HEK293 (cell line): Measurements from ENCODE around the gene PIGZ.

Experiments
- CTCF ChIA-PET: fragments of 350-600 bp; formaldehyde crosslinking; extraction: SDS; loops from one replicate; lab custom pipeline; 2021; ENCODE audit warnings: antibody characterized with exemption; lab: Yijun Ruan, JAX
- POLR2A ChIA-PET: fragments of 300-600 bp; formaldehyde crosslinking; extraction: SDS; loops from one replicate; lab custom pipeline; 2020; ENCODE audit warnings: antibody characterized with exemption, inconsistent platforms; lab: Yijun Ruan, JAX
- H3K27ac ChIP-seq: fragments of 200-500 bp; sonication (Bioruptor generic); 2 replicates; pipeline ENCODE4 v1.5.1; 2014; ENCODE audit warnings: low read depth, low read length, control low read depth, inconsistent platforms; ENCODE audit errors: extremely low read depth
- H3K36me3 ChIP-seq, 2 experiments: fragments of 200-500 bp in 1 of 2; sonication (Bioruptor generic) in 1 of 2; 1 replicate in 1 of 2; 2 replicates in 1 of 2; pipeline ENCODE4 v1.5.1; 2014 to 2017; ENCODE audit warnings: inconsistent platforms in 2 of 2, low read length in 2 of 2; ENCODE audit not compliant: control insufficient read depth in 2 of 2, insufficient read depth in 1 of 2
- H3K4me1 ChIP-seq: fragments of 200-500 bp; sonication (Bioruptor generic); 2 replicates; pipeline ENCODE4 v1.5.1; 2014; ENCODE audit warnings: mild to moderate bottlenecking, low read length, inconsistent platforms; ENCODE audit not compliant: control insufficient read depth, insufficient read depth
- H3K4me3 ChIP-seq: 2 replicates; pipeline ENCODE4 v1.5.1; 2011; ENCODE audit warnings: low read depth, mild to moderate bottlenecking, control low read depth, low read length, moderate library complexity
- H3K9me3 ChIP-seq: fragments of 200-500 bp; sonication (Bioruptor generic); 2 replicates; pipeline ENCODE4 v1.5.1; 2014; ENCODE audit warnings: low read depth, low read length, inconsistent platforms; ENCODE audit not compliant: control insufficient read depth, insufficient read depth
- MZF1 ChIP-seq: fragments of 450-650 bp; formaldehyde crosslinking; IDR thresholded peaks from 2 replicates; pipeline ENCODE4 v1.5.1; 2017; ENCODE audit warnings: missing biosample characterization, missing genetic modification characterization, borderline replicate concordance
- SETDB1 ChIP-seq: IDR thresholded peaks from one replicate; pipeline ENCODE4 v1.6.1; 2017; ENCODE audit warnings: mild to moderate bottlenecking, low read length, moderate library complexity, mixed read lengths; ENCODE audit not compliant: insufficient read length
- SP7 ChIP-seq: fragments of 450-650 bp; formaldehyde crosslinking; IDR thresholded peaks from 2 replicates; pipeline ENCODE4 v1.5.1; 2016; ENCODE audit warnings: missing biosample characterization, missing genetic modification characterization
- ZBTB1 ChIP-seq: fragments of 450-650 bp; formaldehyde crosslinking; IDR thresholded peaks from 2 replicates; pipeline ENCODE4 v1.5.1; 2016; ENCODE audit warnings: missing biosample characterization, missing genetic modification characterization
- ZEB2 ChIP-seq: fragments of 450-650 bp; formaldehyde crosslinking; IDR thresholded peaks from 2 replicates; pipeline ENCODE4 v1.5.1; 2016; ENCODE audit warnings: missing biosample characterization, missing genetic modification characterization
- ZFP69B ChIP-seq: fragments of 450-650 bp; formaldehyde crosslinking; IDR thresholded peaks from 2 replicates; pipeline ENCODE4 v1.5.1; 2016; ENCODE audit warnings: missing biosample characterization, missing genetic modification characterization
- ZNF184 ChIP-seq: fragments of 450-650 bp; IDR thresholded peaks from 2 replicates; pipeline ENCODE4 v1.5.1; 2018; ENCODE audit warnings: missing biosample characterization, mild to moderate bottlenecking, missing genetic modification characterization
- ZNF335 ChIP-seq: fragments of 450-650 bp; formaldehyde crosslinking; conservative IDR thresholded peaks from 2 replicates; pipeline ENCODE4 v1.5.1; 2016; ENCODE audit warnings: missing biosample characterization, missing genetic modification characterization
- TF ChIP-seq, protein P1 (sequence below): fragments of 450-650 bp; formaldehyde crosslinking; IDR thresholded peaks from 2 replicates; pipeline ENCODE4 v1.5.1; 2017; ENCODE audit warnings: missing biosample characterization, missing genetic modification characterization
- TF ChIP-seq, protein P2 (sequence below): fragments of 450-650 bp; formaldehyde crosslinking; IDR thresholded peaks from 2 replicates; pipeline ENCODE4 v1.5.1; 2016; ENCODE audit warnings: missing biosample characterization, missing genetic modification characterization
- TF ChIP-seq, protein P3 (sequence below): fragments of 450-650 bp; formaldehyde crosslinking; IDR thresholded peaks from 2 replicates; pipeline ENCODE4 v1.5.1; 2016; ENCODE audit warnings: missing biosample characterization, missing genetic modification characterization
- TF ChIP-seq, protein P4 (sequence below): fragments of 450-650 bp; formaldehyde crosslinking; IDR thresholded peaks from 2 replicates; pipeline ENCODE4 v1.5.1; 2016; ENCODE audit warnings: missing biosample characterization, missing genetic modification characterization
- TF ChIP-seq, protein P5 (sequence below): fragments of 450-650 bp; formaldehyde crosslinking; IDR thresholded peaks from 2 replicates; pipeline ENCODE4 v1.5.1; 2016; ENCODE audit warnings: missing biosample characterization, missing genetic modification characterization
- TF ChIP-seq, protein P6 (sequence below): fragments of 450-650 bp; formaldehyde crosslinking; IDR thresholded peaks from 2 replicates; pipeline ENCODE4 v1.5.1; 2016; ENCODE audit warnings: missing biosample characterization, missing genetic modification characterization
- TF ChIP-seq, protein P7 (sequence below): fragments of 450-650 bp; formaldehyde crosslinking; IDR thresholded peaks from 2 replicates; pipeline ENCODE4 v1.5.1; 2016; ENCODE audit warnings: missing biosample characterization, missing genetic modification characterization

PIGZ gene

DNA sequence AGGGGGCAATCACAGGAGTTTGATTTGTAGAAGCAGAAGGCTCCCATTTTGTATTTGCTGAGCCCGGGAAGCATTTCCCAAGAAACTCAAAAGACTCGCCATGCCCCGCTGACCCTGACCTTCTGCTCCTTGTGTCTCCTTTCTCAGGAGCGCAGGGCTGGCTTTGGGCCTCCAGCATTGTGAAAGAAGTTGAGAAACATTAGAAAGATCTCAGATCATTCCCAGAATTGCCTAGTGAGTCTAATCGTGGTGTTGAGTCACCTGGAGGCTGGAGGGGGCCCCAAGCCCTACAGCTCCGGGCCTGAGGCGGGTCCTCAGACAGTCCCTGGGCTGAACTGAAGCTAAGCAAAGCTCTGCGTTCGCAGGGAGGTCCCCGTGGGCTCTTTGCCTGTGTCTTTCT is 10.9 kb upstream of the PIGZ start (continued):
- TF ChIP-seq, protein P1, sequence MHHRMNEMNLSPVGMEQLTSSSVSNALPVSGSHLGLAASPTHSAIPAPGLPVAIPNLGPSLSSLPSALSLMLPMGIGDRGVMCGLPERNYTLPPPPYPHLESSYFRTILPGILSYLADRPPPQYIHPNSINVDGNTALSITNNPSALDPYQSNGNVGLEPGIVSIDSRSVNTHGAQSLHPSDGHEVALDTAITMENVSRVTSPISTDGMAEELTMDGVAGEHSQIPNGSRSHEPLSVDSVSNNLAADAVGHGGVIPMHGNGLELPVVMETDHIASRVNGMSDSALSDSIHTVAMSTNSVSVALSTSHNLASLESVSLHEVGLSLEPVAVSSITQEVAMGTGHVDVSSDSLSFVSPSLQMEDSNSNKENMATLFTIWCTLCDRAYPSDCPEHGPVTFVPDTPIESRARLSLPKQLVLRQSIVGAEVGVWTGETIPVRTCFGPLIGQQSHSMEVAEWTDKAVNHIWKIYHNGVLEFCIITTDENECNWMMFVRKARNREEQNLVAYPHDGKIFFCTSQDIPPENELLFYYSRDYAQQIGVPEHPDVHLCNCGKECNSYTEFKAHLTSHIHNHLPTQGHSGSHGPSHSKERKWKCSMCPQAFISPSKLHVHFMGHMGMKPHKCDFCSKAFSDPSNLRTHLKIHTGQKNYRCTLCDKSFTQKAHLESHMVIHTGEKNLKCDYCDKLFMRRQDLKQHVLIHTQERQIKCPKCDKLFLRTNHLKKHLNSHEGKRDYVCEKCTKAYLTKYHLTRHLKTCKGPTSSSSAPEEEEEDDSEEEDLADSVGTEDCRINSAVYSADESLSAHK (tag by site-specific recombination), result no peak
- TF ChIP-seq ZNF184 (no peak), SP7 (tag by site-specific recombination) (no peak), ZBTB1 (tag by site-specific recombination) (no peak)
- TF ChIP-seq, protein P2, sequence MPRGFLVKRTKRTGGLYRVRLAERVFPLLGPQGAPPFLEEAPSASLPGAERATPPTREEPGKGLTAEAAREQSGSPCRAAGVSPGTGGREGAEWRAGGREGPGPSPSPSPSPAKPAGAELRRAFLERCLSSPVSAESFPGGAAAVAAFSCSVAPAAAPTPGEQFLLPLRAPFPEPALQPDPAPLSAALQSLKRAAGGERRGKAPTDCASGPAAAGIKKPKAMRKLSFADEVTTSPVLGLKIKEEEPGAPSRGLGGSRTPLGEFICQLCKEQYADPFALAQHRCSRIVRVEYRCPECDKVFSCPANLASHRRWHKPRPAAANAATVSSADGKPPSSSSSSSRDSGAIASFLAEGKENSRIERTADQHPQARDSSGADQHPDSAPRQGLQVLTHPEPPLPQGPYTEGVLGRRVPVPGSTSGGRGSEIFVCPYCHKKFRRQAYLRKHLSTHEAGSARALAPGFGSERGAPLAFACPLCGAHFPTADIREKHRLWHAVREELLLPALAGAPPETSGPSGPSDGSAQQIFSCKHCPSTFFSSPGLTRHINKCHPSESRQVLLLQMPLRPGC (tag by site-specific recombination), result no peak
- TF ChIP-seq, protein P3, sequence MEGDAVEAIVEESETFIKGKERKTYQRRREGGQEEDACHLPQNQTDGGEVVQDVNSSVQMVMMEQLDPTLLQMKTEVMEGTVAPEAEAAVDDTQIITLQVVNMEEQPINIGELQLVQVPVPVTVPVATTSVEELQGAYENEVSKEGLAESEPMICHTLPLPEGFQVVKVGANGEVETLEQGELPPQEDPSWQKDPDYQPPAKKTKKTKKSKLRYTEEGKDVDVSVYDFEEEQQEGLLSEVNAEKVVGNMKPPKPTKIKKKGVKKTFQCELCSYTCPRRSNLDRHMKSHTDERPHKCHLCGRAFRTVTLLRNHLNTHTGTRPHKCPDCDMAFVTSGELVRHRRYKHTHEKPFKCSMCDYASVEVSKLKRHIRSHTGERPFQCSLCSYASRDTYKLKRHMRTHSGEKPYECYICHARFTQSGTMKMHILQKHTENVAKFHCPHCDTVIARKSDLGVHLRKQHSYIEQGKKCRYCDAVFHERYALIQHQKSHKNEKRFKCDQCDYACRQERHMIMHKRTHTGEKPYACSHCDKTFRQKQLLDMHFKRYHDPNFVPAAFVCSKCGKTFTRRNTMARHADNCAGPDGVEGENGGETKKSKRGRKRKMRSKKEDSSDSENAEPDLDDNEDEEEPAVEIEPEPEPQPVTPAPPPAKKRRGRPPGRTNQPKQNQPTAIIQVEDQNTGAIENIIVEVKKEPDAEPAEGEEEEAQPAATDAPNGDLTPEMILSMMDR (tag by site-specific recombination), result no peak

DNA sequence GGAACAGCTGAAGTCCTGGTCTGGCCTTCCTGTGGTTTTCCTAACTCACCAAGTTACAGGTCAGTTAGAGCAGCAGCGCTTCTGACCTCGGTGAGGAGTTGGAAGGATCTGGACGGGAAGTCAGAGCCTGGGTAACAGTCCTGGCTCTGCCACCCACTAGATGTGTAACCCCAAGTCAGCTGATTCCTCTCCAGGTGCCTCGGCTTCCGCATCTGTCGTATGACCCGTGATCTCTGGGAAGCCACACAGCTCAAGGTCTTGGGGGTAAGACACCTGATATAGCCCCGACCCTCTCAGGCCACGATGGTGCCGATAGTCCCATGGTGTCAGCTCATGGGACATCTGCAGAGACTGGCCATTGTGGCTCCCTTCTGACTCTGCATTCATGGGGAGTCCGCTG is 8.3 kb upstream of the PIGZ start:
- H3K27ac ChIP-seq, result no peak overlapping the region
- H3K4me1 ChIP-seq, result no peaks in the 10 kb centered on the region
- no peaks in the 10 kb centered on the region for H3K9me3 ChIP-seq
- H3K36me3 ChIP-seq, result no peaks in the 10 kb centered on the region
- CTCF ChIA-PET, result no interaction called here
- POLR2A ChIA-PET, result no interaction called here
- TF ChIP-seq SETDB1 (no peak), MZF1 (tag by site-specific recombination) (no peak), ZFP69B (tag by site-specific recombination) (no peak), ZEB2 (tag by site-specific recombination) (no peak)
- TF ChIP-seq, protein P4, sequence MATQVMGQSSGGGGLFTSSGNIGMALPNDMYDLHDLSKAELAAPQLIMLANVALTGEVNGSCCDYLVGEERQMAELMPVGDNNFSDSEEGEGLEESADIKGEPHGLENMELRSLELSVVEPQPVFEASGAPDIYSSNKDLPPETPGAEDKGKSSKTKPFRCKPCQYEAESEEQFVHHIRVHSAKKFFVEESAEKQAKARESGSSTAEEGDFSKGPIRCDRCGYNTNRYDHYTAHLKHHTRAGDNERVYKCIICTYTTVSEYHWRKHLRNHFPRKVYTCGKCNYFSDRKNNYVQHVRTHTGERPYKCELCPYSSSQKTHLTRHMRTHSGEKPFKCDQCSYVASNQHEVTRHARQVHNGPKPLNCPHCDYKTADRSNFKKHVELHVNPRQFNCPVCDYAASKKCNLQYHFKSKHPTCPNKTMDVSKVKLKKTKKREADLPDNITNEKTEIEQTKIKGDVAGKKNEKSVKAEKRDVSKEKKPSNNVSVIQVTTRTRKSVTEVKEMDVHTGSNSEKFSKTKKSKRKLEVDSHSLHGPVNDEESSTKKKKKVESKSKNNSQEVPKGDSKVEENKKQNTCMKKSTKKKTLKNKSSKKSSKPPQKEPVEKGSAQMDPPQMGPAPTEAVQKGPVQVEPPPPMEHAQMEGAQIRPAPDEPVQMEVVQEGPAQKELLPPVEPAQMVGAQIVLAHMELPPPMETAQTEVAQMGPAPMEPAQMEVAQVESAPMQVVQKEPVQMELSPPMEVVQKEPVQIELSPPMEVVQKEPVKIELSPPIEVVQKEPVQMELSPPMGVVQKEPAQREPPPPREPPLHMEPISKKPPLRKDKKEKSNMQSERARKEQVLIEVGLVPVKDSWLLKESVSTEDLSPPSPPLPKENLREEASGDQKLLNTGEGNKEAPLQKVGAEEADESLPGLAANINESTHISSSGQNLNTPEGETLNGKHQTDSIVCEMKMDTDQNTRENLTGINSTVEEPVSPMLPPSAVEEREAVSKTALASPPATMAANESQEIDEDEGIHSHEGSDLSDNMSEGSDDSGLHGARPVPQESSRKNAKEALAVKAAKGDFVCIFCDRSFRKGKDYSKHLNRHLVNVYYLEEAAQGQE (tag by site-specific recombination), result no peak
- TF ChIP-seq, protein P5, sequence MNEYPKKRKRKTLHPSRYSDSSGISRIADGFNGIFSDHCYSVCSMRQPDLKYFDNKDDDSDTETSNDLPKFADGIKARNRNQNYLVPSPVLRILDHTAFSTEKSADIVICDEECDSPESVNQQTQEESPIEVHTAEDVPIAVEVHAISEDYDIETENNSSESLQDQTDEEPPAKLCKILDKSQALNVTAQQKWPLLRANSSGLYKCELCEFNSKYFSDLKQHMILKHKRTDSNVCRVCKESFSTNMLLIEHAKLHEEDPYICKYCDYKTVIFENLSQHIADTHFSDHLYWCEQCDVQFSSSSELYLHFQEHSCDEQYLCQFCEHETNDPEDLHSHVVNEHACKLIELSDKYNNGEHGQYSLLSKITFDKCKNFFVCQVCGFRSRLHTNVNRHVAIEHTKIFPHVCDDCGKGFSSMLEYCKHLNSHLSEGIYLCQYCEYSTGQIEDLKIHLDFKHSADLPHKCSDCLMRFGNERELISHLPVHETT (tag by site-specific recombination), result no peak
- H3K4me3 ChIP-seq, result no peak overlapping the region

DNA sequence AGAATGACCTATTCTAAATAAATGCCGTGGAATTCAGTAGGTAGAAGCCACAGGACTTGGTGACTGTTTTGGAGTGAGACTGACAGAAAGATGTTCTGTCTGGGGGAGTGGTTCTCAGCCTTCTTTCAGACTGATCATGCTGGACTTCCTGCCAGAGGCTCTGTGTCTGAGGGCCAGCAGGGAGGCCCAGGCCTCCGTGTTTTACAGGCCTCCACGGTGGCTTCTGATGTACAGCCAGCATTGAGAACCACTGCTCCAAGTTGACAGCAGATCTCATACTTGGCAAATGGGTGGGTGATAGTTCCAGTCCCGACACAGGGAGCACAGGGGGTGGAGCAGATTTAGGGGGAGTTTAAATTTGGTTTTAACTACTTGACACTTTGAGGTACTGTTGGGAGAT is 6.7 kb upstream of the PIGZ start:
- H3K9me3 ChIP-seq, result no peaks in the 10 kb centered on the region
- H3K4me1 ChIP-seq, result no peaks in the 10 kb centered on the region
- ChIA-PET CTCF (no interaction called here), POLR2A (no interaction called here)
- H3K4me3 ChIP-seq, result no peak overlapping the region
- H3K27ac ChIP-seq, result no peak overlapping the region
- H3K36me3 ChIP-seq, result no peaks in the 10 kb centered on the region
- TF ChIP-seq, protein P6, sequence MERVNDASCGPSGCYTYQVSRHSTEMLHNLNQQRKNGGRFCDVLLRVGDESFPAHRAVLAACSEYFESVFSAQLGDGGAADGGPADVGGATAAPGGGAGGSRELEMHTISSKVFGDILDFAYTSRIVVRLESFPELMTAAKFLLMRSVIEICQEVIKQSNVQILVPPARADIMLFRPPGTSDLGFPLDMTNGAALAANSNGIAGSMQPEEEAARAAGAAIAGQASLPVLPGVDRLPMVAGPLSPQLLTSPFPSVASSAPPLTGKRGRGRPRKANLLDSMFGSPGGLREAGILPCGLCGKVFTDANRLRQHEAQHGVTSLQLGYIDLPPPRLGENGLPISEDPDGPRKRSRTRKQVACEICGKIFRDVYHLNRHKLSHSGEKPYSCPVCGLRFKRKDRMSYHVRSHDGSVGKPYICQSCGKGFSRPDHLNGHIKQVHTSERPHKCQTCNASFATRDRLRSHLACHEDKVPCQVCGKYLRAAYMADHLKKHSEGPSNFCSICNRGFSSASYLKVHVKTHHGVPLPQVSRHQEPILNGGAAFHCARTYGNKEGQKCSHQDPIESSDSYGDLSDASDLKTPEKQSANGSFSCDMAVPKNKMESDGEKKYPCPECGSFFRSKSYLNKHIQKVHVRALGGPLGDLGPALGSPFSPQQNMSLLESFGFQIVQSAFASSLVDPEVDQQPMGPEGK (tag by site-specific recombination), result no peak
- no peak for TF ChIP-seq ZNF335 (tag by site-specific recombination)
- TF ChIP-seq, protein P5 (tag by site-specific recombination), result no peak
- TF ChIP-seq, protein P7, sequence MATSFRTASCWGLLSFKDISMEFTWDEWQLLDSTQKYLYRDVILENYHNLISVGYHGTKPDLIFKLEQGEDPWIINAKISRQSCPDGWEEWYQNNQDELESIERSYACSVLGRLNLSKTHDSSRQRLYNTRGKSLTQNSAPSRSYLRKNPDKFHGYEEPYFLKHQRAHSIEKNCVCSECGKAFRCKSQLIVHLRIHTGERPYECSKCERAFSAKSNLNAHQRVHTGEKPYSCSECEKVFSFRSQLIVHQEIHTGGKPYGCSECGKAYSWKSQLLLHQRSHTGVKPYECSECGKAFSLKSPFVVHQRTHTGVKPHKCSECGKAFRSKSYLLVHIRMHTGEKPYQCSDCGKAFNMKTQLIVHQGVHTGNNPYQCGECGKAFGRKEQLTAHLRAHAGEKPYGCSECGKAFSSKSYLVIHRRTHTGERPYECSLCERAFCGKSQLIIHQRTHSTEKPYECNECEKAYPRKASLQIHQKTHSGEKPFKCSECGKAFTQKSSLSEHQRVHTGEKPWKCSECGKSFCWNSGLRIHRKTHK (tag by site-specific recombination), result no peak
